Measurements from ENCODE around the gene SEMA3C.

The SEMA3C gene

GRCh38 chr7:80749270-80749669 is 169.6 kb downstream of the SEMA3C start:
- no peak for DNase-seq (ENCODE audit: low read depth in 1 of 2, low spot score in 1 of 2)

GRCh38 chr7:80748363-80749042 is 170.3 kb downstream of the SEMA3C start:
- no peak for DNase-seq (ENCODE audit: low read depth in 1 of 2, low spot score in 1 of 2)

- DNase-seq (ENCODE audit: low read depth in 1 of 2, low spot score in 1 of 2) = no peak
Observed at GRCh38 chr7:80740778-80741545, 177.9 kb downstream of the SEMA3C start.

GRCh38 chr7:80736371-80737125 is 182.3 kb downstream of the SEMA3C start:
- no peak for DNase-seq (ENCODE audit: low read depth in 1 of 2, low spot score in 1 of 2)

GRCh38 chr7:80735330-80735729 is 183.5 kb downstream of the SEMA3C start:
- DNase-seq (ENCODE audit: low read depth in 1 of 2, low spot score in 1 of 2) = no peak

GRCh38 chr7:80734011-80734410 is 184.8 kb downstream of the SEMA3C start:
- no peak for DNase-seq (ENCODE audit: low read depth in 1 of 2, low spot score in 1 of 2)

GRCh38 chr7:80733333-80733915 is 185.4 kb downstream of the SEMA3C start:
- no peak for DNase-seq (ENCODE audit: low read depth in 1 of 2, low spot score in 1 of 2)

GRCh38 chr7:80732630-80733029 is 186.2 kb downstream of the SEMA3C start:
- no peak for DNase-seq (ENCODE audit: low read depth in 1 of 2, low spot score in 1 of 2)

GRCh38 chr7:80731281-80731680 is 187.6 kb downstream of the SEMA3C start:
- no peak for DNase-seq (ENCODE audit: low read depth in 1 of 2, low spot score in 1 of 2)

GRCh38 chr7:80729591-80730320 is 189.1 kb downstream of the SEMA3C start:
- DNase-seq (ENCODE audit: low read depth in 1 of 2, low spot score in 1 of 2) = no peak

GRCh38 chr7:80726666-80727065 is 192.2 kb downstream of the SEMA3C start:
- DNase-seq (ENCODE audit: low read depth in 1 of 2, low spot score in 1 of 2) = no peak

GRCh38 chr7:80725181-80725611 is 193.7 kb downstream of the SEMA3C start:
- DNase-seq (ENCODE audit: low read depth in 1 of 2, low spot score in 1 of 2) = no peak

GRCh38 chr7:80724249-80724871 is 194.5 kb downstream of the SEMA3C start:
- no peak for DNase-seq (ENCODE audit: low read depth in 1 of 2, low spot score in 1 of 2)

- DNase-seq (ENCODE audit: low read depth in 1 of 2, low spot score in 1 of 2) = no peak
Observed at GRCh38 chr7:80722616-80723195, 196.1 kb downstream of the SEMA3C start.

- no peak for DNase-seq (ENCODE audit: low read depth in 1 of 2, low spot score in 1 of 2)
Observed at GRCh38 chr7:80721883-80722615, 196.8 kb downstream of the SEMA3C start.

GRCh38 chr7:80720146-80720545 is 198.7 kb downstream of the SEMA3C start:
- DNase-seq (ENCODE audit: low read depth in 1 of 2, low spot score in 1 of 2) = no peak

GRCh38 chr7:80719261-80719660 is 199.6 kb downstream of the SEMA3C start:
- DNase-seq (ENCODE audit: low read depth in 1 of 2, low spot score in 1 of 2) = no peak

- no peak for DNase-seq (ENCODE audit: low read depth in 1 of 2, low spot score in 1 of 2)
Observed at GRCh38 chr7:80711531-80711930, 207.3 kb downstream of the SEMA3C start.

- no peak for DNase-seq (ENCODE audit: low read depth in 1 of 2, low spot score in 1 of 2)
Observed at GRCh38 chr7:80708123-80708522, 210.7 kb downstream of the SEMA3C start.

Measured in stimulated activated CD4-positive, alpha-beta T cell treated with anti-CD3 and anti-CD28 coated beads, Interleukin-15, amount 100 ng/mL, for 1 hour (primary cell).